HL-60/S4 treated with retinoic acid at 250 ng/mL for 4 days and 3 days (cell line): ENCODE data around the gene FZD7.

Experiments used
- in situ Hi-C: fragments of 300-500 bp; cut with MboI; formaldehyde crosslinking; loops from 2 replicates; pipeline ENCODE4 v1.7.0; 2022; ENCODE audit warnings: low sequenced_read_pairs

FZD7 gene

GRCh38 chr2:202065876-202066275 lies 32.2 kb downstream of the FZD7 start:
- in situ Hi-C loops, result no loop called here

DNA sequence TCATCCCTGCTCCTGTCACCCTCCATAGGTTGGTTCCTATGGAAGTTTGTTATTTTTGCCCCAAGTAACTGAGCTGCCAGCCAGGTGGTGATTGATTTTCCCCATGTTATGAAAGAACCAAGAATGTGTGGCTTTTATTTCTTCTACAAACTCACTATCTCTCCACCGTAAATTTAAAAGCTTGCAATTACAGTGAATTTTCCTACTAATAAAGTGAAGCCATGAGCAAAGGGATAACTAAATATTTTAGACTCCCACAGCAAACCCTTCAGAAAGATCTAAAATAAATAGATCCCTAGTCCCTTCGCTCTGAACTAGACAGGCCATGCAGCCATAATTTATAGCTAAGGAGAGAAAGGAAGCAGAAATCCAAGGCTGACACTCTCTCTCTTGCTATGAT lies 33.2 kb downstream of the FZD7 start:
- in situ Hi-C loops, result no loop called here

DNA sequence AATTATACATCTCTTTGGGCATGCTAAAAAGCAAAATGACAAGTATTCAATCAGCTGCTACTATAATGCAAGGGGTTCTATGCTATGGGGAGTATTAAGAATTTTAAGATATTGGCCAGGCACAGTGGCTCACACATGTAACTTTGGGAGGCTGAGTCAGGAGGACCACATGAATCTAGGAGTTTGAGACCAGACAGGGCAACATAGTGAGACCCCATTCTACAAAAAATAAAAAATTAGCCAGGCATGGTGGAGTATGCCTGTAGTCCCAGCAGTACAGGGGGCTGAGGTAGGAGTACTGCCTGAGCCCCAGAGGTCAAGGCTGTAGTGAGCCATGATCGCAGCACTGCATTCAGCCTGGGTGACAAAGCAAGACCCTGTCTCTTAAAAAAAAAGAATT lies 33.9 kb downstream of the FZD7 start:
- in situ Hi-C loops, result no loop called here

DNA sequence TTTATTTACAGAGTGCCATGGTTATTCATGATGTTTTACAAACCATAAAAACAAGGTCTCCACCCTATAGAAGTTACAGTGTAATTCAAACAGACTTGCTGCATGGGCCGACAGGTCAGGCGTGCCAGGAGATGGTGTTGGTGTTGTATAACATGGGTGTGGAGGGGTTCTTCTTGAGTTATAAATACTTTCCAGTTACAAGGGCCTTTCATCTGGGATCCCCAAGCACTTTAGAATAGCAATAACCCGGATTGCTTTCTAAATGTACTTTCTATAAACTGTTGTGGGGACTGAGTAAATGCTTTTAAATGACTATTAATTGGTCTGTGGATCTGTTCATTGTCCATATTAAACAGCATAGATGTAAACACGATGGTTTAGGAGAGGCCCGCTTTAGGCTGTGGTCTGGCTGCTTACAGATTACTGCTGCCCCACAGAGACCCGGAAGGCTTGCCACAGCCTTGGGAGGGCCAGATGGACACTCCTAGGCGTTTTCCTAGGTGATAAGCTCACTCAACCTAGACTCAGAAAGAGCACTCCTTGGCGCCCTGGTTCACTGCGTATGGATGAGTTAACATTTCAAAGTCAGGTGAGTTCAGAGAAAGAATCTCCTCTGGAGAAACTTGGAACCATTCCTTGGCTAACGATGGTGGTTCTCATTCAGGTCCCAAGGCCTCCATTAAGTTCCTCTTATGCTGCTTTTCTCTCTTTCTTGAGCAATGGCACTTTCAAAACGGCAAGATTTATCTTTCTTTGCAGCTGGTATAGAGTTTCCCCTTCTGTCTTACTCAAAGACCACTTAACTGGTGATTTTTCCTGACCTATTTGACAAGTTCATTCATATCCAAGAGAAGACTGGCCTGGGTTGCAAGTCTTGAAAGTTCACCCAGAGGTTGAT lies 35.8 kb downstream of the FZD7 start:
- in situ Hi-C loops, result no loop called here

DNA sequence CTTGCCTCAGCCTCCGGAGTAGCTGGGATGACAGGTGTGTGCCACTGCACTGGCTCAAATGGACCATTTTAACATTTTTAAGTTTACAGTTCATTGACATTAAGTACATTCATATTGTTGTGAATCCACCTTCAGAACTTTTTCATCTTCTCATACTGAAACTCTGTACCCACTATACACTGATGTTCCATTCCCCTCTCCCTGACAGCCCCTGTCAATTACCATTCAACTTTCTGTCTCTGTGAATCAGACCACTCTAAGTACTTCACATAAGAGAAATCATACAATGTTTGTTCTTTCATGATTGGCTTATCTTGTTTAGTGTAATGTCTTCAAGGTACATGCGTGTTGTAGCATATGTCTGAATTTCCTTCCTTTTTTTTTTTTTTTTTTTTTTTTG lies 37.5 kb downstream of the FZD7 start:
- in situ Hi-C loops, result no loop called here

- in situ Hi-C loops, result no loop called here
Observed at GRCh38 chr2:202072226-202072625, 38.6 kb downstream of the FZD7 start.

DNA sequence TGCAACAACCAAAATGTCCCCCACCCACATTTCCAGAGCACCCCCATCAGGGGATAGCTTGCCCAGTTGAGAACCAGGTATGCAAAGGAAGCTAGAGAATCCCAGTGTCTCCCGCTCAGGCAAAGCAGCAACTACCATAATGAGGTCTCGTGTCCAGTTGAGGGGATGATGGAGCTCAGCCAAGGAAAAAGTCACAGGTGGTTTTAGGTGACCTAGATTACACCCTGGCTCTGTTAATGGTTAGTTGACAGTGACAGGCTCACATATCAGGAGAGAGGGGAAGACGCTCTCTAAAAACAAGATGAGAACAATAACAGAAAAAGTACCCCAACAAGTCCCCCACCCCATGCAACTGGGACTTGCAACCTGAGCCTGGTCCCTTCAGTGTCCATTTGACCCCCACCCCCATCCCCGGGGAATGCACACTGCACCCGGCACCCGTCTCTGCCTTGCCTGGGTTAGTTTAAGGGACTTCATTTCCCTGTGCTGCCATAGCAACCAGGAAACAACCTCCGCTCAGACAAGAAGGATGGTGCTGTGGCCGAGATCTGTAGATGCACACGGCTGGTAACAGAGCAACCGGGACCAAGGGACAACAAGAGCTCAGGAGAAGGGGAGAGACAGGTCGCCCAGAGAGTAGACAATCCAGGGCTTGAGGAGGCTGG lies 39.2 kb downstream of the FZD7 start, which contains the start of gene KIAA2012:
Gene KIAA2012 (plus strand): TSS at position 519 of the 665 bp plus-strand sequence. CDS start 373 bp downstream, outside the sequence.
- in situ Hi-C loops, result no loop called here

DNA sequence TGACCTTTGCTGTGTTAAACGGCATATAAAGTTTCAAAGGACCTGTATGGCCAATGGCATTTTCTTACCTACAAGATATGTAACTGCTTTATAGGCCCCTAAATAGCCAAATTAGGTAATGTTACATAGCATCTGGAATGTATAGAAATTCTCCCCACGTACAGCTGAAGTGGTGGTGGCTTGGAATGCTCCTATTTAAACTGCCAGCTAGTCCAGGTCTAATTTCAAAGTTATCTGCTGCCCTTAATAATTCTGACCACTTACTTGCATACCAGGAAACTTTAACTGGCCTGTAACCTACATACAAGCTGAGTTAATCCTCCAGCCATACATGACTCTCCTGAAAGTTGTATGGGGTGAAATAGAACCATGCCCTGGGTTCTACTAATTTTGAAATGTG lies 40.7 kb downstream of the FZD7 start:
- in situ Hi-C loops, result no loop called here

DNA sequence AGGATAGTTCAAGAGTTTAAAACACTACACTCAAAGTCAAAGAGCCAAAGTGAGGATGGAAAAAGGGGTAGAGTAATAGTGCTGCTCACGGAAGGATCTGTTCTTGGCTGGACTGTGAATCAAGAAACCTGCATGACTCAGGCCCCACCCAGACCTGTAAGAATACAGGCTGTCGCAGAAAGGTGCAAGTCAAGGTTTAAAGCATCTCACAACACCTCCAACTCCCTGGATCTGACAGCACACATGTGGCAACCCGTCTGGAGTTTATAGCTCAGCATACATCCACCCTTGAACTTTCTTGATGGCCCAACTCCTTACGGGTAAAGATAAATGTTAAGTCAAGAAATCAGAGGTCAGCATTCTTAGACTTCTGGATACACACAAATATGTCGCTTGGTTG lies 45.7 kb downstream of the FZD7 start:
- in situ Hi-C loops, result no loop called here

- in situ Hi-C loops, result no loop called here
Observed at GRCh38 chr2:202084265-202084664, 50.6 kb downstream of the FZD7 start.
